ENCODE measurements around the gene ZBTB7C.
"Not testable (repeated sequence)": the region's sequence is repeated elsewhere in the genome, so short reads cannot be mapped to it uniquely, and the experiment has no call there.

ZBTB7C gene

GRCh38 chr18:48408727-48409590 is at the start of gene ZBTB7C:
TSS of gene ZBTB7C (minus strand) at chr18:48409383.
- peak; percentile 56 for DNase-seq

DNA sequence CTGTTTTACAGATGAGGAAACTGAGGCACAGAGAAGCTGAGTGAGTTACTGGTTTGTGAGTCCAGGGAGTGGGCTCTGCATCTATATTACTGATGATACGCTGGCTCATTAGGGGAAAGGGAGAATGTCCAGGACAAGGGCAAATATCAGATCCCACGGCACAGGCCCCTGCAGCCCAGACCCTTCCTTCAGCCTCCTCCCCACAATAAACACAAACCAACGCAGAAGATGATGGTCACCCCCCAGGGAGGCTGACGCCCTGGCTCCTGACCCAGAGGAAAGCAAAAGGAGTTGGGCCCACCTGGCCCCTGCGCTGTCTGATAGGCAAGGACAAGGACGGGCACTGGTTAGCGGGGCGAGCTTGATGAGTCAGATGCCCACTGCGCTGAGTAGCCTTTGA is 47.7 kb upstream of the ZBTB7C start:
- DNase-seq: no peak

DNA sequence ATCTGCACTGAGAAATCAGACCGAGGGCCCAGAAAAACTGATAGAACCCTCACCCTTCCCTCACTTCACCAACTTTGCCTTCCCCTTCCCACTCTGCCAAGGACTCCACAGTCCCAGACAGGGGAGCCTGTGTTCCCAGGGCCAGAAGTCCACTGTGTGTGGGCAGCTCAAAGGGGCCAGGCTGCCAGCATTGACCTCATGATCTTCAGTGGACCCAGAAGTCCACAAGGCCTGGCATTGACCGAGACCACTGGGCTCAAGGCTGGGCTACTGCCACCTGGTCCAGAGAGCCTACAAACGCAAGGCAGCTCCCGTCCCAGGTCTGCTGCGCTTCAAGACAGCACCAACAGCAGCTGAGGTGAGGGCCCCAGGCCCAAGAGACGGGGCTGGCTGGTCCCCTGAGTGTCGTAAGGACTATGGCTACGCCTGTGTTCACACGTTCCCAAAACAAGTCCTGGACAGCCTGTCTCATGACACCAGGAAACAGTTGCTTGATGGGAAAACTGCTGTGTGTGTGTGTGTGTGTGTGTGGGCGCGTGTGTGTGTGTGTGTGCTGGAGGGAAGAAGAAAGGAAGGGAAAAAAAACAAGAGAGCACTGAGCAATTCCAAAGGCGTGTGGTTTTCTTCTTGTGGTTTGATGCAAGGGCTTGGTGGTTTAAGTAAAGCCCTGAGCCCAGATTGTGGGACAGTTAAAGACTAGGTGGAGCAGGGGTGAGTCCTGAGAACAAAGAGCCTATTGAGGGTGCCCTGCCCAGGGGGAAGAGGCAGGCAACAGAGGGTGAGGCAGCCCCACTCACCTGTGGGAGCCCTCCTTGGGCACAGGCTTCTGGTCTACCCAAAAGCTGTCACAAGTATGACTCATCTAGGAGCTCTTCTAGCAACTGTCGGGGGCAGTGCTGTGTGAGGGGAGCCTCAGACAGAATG is 46.6 kb upstream of the ZBTB7C start:
- peak; percentile 27 for DNase-seq

GRCh38 chr18:48454261-48454757 is 45.1 kb upstream of the ZBTB7C start:
- no peak for DNase-seq

GRCh38 chr18:48453330-48454066 is 44.3 kb upstream of the ZBTB7C start:
- DNase-seq: no peak

GRCh38 chr18:48452861-48453323 is 43.7 kb upstream of the ZBTB7C start:
- DNase-seq: no peak

DNA sequence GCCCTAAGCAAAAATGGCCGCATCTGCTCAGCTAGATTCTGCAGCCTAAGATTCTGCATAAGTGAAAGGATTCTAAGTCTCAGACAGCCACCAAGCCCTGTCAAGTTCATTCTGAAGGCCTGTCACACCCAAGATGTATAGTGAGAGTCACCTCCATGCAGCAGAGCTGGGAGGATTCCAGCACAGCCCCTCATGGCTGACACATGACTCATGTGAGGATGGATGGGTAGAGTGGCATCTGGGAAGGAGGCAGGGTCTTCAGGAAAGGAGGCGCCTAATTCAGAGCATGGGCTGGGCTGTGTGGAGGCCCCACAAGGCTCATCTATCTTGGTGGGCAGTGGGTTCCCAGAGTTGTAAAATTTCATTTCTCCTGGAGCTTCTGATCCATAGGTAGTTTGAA is 41.5 kb upstream of the ZBTB7C start:
- DNase-seq: no peak

- peak; percentile 85 for DNase-seq
Observed at GRCh38 chr18:48446582-48447225, 37.5 kb upstream of the ZBTB7C start.

DNA sequence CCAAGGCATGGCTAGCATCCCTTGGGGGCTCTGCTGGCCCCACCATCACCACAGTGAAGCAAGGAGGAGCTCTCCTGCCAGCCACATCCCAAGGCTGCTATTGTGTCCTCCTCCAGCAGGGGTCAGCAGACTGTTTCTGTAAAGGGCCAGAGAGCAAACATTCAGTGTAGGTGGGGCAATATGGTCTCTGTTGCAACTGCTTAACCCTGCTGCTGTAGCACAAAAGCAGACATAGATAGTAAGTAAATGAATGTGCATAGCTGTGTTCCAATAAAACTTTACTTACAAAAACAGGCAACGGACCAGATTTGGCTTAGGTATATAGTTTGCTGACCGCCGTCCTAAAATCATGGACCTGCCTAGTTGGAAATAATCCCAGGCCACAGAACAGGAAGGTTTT is 36.4 kb upstream of the ZBTB7C start:
- DNase-seq: peak; percentile 92

DNA sequence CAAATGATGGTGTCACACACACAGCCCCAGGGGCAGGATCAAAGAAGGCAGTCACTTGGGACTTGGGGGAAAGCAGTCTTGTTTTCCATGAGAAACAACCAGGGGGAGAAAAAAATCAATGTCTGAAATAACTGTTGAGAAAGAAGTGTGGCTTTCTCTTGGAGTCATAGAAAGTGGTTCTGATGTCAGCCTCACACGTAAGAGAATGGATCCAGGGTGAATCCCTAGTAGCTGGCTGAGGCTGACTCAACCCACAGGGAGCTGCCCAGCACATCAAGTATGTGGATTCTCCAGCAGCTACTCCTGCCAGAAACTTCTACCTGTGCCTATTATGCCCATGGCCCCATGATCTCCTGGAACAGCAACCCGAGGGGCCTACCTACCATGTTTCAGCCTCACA is 33.6 kb upstream of the ZBTB7C start:
- peak; percentile 28 for DNase-seq

DNA sequence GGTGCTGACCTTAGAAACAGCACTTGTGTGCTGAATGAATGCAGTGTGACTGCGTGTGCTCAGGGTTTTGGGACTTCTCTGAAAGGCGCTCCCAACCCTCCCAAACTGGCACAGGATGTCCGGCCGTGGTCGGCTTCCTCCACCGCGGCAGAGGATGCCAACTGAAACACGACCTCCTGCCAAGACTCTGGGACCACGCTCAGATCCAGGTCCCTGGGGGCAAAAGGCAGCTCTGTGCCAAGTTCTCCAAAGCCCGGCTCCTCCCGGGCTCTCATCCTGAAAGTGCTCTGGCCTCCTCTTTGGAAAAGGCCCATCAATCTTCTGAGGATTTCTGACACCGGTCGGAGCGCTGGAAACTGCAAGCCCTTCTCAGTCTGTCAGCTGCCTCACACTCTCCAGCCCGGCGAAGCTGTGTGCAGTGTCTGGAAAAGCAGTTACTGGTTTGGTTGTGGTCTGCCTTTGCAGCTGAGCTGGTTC is 32.3 kb upstream of the ZBTB7C start:
- no peak for DNase-seq

DNA sequence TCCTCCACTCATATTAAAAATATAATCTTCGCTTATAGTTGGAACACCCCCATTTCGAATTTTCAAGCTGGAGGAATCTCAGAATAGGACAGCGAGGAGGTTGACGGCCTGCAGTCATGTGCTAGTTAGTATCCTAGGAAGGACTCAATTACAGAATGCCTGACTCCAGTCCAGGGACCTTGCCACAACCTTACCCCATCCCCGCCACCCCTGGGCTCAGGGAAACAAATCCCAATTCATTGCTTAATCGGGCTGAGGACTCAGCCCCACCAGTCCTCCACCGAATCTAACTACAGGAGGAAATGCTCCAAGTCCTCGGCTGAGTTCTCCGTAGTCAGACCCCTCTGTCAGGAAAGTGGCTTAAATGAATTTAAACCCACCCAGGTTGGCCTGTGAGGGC is 31.7 kb upstream of the ZBTB7C start:
- no peak for DNase-seq

DNA sequence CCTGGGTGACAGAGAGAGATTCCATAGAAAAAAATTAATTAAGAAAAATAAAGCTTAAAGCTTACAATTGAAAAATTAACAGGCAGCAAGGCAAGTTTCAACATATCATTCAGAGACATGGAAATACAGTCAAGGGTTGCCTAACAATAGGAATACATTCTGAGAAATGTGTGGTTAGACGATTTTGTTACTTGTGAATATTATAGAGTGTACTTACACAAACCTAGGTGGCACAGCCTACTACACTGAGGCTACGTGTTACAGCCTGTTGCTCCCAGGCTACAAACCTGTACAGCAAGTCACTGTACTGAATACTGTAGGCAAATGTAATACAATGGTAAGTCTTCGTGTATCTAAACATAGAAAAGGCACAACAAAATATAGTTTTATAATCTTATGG is 27.7 kb upstream of the ZBTB7C start:
- no peak for DNase-seq

DNA sequence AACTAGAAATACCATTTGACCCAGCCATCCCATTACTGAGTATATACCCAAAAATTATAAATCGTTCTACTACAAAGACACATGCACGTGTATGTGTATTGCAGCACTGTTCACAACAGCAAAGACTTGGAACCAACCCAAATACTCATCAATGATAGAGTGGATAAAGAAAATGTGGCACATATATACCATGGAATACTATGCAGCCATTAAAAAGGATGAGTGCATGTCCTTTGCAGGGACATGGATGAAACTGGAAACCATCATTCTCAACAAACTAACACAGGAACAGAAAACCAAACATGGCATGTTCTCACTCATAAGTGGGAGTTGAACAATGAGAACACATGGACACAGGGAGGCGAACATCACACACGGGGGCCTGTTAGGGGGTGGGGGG is 25.2 kb upstream of the ZBTB7C start:
- not testable (repeated sequence) for DNase-seq

- no peak for DNase-seq
Observed at GRCh38 chr18:48433541-48433940, 24.4 kb upstream of the ZBTB7C start.

GRCh38 chr18:48430150-48430549 is 21.0 kb upstream of the ZBTB7C start:
- DNase-seq: peak; percentile 74

DNA sequence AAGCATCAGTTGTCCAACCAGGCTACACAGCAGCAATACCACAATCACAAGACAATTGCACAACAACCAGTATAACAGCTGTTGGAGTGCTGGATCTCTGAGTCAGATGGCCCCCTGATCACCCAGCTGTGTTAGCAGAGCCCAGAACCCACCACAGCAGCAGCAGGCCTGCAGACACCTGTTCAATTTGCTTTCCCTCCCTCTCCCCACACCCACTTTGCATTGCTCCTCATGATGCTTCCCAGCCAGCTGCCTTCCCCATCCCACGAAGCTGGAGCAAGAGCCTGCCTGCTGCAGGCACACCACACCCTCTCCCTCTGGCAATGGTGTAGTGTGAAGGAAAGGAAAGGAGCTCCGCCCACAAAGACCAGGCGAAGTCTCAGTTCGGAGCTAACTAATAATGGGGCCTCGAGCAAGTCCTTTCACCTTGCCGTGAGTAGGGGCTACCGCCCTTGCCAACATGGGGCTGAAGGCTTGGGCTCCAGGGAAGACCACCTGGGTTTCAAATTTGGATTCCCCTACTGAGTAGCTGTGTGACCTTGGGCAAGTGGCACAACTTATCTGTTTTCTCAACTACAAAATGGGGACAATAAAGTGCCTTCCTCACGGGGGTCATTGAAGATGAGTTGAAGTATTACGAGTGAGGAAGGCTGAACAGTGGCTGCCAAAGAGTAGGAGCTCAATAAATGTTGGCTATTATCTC is 19.4 kb upstream of the ZBTB7C start:
- DNase-seq: no peak

GRCh38 chr18:48422947-48423378 is 13.8 kb upstream of the ZBTB7C start:
- DNase-seq: no peak

DNA sequence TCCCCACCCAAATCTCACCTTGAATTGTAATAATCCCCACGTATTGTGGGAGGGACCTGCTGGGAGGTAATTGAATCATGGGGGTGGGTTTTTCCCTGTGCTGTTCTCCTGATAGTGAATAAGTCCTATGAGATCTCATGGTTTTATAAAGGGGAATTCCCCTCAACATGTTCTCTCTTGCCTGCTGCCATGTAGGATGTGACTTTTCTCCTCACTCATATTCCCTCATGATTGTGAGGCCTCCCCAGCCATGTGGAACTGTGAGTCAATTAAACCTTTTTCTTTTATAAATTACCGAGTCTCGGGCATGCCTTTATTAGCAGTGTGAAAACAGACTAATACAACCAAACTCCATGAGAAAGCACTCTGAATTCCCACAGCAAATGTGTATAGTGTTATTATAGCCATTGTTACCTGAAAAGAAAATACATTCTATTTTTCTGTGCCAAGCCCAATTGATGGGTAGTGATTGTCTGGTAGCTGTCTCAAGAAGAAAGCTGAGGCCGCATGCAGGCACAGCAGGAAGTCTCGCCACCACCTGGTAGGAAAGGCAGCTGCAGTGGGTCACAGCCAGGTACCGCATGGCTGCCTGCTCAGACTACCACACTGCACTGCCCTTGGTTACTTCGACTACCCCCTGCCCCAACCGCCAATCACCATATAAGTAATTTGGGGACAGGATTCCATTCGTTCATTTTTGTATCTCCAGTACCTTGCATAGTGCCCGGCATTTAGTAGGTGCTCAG is 10.3 kb upstream of the ZBTB7C start:
- DNase-seq: no peak

- DNase-seq: no peak
Observed at GRCh38 chr18:48418539-48419276, 9.5 kb upstream of the ZBTB7C start.
